CD4-positive, alpha-beta T cell treated with Interleukin-6 for 4 hours (primary cell): ENCODE data around the gene WIPF3.

Experiments
- DNase-seq: peaks from one replicate; pipeline ENCODE4 v3.0.0-alpha.2; 2020; ENCODE audit warnings: mixed read lengths

Gene WIPF3, protein sequence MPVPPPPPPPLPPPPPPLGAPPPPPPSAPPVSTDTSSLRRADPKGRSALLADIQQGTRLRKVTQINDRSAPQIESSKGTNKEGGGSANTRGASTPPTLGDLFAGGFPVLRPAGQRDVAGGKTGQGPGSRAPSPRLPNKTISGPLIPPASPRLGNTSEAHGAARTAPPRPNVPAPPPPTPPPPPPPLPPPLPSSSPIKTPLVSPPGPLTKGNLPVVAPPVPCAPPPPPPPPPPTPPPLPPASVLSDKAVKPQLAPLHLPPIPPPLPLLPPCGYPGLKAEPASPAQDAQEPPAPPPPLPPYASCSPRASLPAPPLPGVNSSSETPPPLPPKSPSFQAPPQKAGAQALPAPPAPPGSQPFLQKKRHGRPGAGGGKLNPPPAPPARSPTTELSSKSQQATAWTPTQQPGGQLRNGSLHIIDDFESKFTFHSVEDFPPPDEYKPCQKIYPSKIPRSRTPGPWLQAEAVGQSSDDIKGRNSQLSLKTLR

DNA sequence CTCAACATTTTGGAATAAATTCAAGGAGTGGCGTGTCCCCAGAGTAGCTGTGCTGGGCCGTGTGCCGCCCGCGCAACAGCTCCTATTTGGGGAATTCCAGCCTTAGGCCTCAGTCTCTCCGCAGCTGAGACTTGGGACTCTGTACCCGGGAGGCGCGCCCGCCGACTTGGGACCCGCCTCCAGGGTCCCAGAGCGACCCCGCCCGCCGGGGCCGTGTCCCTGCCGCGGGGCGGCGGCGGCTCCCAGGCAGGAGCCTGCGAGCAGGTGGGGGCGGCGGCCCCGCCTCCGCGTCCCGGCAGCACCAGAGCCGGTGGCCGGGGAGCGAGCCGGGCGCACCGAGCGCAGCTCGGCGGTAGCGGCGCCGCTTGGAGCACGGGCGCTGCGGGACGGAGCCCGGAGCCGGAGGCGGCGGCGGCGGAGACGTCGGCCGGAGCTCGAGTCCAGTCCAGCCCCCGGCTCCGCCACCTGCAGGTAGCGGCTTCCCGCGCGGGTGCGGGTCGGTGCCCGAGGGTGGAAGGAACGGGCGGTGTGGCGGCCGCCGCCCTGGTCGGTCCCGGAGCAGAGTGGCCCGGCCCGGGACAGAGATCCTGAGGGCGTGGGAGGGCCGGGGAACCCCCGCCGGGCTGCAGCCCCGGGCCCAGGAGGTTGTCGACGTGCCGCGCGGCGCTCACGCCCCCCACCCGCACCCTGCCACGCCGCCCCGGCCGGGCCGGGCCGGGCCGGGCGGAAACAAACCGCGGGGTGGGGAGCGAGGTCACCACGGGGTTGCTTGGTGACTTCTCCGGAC is at the start of gene WIPF3:
WIPF3 (plus strand) TSS at position 301 of the 787 bp plus-strand sequence. CDS start 28,217 bp downstream, outside the sequence.
- no peak for DNase-seq

DNA sequence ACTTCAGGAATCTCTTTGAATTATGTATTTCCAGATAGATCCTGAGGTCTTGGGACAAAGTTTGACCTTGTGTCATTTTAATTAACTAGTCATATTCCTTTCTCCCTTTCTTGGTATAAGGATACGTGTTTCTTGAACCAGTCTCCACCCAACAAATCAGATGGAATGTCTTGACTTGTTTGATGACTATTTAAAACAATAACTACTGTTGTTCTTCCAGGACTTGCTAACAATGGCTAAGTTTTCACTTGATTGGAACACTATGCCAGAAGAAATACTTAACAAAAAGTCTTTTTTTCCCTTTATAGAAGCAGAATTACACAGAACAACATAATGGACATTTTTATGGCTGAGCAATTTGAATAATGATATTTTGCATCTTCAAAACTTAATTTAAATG is 43.0 kb upstream of the WIPF3 start:
- no peak for DNase-seq

DNA sequence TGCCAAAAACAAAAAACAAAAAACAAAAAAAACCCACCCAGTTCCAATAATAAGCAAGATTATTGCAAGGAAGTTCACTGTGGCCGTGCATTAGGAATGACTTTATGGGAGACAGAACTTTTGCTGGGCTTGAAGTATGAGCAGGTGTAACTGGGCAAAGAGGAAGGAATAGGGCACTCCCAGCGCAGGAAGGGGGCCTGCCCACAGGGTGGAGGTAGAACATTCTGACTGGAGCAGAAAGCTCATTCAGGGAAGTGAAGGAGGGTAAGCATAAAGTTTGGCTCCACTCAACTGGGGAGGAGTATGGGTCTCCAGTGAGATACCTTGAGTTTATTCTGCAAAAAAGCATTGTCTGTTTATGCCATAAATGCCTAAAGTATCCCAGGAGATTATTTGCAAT is 42.1 kb upstream of the WIPF3 start:
- DNase-seq = no peak

DNA sequence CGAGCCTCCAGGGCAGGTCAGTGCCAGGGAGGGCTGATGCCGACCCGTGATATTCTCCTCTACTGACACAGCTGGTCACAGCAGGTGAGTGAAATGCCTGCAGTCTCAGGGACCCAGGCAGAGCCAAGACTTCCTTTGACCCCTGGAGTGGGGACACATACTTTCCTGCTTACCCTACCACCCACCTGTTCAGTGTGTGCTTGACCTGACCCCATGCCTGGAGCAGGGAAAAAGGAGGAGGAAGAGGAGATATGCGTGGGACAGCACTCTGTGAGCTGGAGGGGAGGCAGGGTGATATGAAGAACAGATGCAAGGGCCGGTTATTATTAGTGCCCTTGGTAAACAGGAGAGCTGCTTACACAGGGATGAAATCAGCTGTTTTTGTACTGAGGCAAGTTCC is 40.8 kb upstream of the WIPF3 start:
- DNase-seq = no peak

DNA sequence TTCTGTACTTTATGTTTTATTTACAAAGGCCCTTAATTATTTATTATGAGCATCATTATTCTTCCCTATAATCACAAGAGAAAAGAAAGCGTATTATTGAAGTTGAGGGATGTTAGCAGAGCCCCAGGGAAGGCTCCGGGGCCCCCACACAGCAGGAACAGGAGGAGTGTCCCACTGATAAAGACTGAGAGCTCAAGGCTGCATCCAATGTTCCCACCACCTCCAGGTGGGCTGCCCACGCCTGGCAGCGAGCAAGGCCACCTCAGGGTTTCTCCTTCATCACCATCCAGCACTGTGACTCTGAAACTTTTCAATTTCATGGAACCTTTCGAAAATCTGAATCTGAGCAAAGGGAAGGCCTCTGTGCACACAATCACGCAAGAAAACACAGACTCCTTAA is 35.9 kb upstream of the WIPF3 start:
- no peak for DNase-seq

DNA sequence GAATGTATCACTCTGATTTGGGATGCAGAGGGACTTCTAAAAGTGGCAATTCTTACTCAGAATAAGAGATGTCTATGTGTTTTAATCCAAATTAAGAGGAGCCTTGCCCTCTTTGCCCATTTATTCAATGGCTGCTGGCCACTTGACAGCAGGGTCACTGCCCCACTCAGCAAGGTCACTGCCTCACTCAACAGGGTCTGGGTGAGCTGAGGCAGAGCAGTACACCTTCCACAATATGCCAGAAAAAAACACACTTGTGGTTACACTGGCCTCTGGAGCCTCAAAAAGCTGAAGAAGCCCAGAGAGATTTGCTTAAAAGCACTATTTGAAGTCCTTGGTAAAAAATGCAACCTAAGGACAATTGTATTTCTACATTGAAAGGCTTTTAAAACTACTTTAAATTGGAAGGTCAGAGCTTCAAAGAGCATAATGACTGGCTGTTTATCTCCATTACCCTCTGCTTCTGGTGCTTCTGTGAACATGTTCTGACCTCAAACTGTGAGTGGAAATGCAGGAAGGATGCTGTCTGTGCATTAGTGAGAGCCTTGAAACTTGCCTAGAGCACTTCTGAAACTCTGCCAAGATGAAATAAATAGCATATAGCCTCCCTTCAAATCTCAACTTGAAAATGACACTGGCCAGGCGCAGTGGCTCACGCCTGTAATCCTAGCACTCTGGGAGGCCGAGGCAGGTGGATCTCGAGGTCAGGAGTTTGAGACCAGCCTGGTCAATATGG is 35.1 kb upstream of the WIPF3 start:
- DNase-seq = no peak

DNA sequence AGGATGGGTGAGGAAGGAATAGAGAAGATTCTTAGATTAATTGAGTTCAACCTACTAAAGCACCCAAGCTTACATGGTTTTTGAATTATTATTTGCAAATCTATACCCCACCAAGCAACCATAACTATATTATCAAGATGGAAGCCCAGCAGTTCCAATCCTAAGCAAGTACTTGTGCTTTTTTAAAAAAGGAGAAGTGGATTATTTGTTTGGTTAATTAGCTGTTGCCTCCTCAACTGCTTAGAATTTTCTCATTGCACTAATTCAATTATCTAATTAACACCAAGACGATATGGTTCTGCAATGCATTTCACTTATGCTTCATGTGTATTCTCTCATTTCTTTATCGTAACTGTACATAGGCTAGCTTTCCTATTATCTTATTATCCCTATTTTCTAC is 27.3 kb upstream of the WIPF3 start:
- no peak for DNase-seq

DNA sequence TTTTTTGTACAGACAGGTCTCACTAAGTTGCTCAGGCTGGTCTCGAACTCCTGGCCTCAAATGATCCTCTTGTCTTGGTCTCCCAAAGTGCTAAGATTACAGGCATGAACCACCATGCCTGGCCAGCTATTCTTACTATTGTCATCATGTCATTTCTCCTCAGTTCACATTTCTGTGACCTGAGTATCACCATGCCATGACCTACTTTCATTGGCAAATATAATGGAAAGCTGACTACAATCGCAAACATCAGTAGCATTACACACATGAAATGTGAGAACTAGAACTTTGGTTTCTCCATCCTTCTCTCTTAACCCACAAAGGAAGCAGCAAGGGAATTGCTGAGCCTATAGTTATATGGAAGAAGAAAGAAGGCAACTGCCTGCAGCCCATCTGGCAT is 26.0 kb upstream of the WIPF3 start:
- DNase-seq = no peak

DNA sequence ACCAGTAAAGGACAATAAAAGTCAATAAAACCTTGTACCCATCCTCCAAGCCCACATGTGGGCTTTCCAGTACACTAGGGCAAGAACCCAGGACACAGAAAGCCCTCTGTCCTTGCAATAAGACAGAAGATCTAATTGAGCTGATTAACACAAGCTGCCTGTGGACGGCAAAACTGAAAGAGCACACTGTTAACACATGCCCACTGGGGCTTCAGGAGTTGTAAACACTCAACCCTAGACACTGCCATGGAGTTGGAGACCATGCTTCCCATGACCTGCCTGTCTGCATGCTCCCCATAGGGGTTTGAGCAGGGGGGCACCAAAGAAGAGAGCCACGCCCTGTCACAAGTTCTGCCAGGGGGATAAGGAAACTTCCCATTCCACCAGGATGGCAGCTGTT is 22.6 kb upstream of the WIPF3 start:
- DNase-seq = no peak

DNA sequence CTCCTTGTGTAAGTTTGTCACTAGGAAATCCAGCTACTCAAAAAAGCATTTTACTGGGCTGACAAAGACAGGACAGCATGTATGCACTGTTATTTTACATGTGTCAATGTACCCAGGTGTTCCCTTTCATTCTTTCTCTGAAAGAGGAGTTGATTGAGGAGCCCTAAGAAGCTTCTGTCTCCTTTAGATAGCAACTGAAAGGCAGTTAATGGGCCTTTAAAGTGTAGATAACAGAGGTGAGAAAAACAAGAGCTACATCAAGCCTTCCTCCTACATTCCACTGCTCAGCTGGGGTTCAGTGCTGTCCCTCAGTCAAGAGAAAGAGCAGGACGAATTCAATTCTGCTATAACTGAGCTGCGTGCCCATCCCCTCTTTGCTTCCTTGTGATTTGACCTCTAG is 12.8 kb upstream of the WIPF3 start:
- DNase-seq = no peak

DNA sequence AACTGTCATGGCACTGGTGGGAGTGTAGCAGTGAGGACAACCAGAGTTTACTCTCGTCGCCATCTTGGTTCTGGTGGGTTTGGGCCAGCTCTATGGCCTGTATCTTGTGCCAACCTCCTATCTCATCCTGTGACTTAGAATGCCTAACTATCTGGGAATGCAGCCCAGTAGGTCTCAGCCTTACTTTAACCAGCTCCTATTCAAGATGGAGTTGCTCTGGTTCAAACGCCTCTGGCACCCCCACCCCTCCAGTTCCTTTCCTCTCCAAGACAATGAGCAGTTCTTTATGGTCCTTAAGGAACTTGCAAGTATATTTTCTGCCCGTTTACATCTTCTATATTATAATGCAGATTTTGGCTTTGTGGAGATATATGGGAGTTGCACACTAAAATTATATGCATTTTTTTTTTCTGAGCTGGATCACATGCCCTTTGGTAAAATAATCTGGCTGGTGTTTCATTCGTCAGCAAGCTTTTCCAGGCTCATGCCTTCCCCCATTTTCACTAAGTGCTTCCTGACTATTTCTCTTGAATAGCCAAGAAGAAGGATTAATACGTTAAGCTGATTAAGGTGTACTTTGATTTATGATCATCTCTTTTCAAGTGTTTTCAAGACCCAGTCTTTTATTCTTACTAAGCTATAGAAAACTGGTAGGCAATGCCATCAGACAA is 11.2 kb upstream of the WIPF3 start:
- no peak for DNase-seq

DNA sequence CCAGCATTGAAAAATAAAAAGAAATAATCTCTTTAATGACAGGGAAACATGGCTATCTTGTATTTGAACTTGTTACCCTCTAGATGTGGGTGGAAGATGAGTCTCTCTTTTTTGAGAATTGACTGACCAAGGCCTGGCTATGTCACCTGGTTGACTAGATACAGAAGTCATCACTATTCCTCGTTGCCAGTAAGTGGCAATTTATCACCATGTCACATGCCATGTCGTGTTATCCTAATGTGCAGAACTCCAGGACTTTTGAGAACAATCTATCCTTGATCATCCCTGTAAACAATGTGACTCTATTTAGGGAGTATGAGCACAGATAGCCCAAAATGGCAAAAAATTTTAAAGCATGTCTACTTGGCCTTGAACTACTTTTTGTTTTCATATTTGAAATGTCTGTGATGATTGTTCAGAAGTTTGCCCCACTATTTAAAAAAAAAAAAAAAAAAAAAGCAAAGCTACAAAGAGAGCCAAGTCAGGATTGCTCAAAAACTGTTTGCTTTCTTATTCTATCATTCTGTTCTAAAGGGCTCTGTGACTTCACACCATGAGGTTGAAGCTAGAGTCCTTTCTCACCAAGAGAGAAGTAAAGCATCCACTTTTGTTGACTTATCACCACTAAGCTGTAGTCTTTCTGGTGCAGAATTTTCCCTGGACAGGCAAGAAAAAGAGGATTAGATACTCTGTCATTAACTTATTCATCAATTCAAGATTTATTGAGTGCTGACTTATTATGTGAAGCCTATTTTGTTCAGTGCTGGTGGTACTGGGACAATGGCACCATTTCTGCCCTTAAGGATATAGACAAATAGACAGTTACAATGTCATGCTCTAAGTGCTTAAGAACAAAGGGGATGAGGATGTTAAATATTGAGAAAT is 10.4 kb upstream of the WIPF3 start:
- DNase-seq = no peak

DNA sequence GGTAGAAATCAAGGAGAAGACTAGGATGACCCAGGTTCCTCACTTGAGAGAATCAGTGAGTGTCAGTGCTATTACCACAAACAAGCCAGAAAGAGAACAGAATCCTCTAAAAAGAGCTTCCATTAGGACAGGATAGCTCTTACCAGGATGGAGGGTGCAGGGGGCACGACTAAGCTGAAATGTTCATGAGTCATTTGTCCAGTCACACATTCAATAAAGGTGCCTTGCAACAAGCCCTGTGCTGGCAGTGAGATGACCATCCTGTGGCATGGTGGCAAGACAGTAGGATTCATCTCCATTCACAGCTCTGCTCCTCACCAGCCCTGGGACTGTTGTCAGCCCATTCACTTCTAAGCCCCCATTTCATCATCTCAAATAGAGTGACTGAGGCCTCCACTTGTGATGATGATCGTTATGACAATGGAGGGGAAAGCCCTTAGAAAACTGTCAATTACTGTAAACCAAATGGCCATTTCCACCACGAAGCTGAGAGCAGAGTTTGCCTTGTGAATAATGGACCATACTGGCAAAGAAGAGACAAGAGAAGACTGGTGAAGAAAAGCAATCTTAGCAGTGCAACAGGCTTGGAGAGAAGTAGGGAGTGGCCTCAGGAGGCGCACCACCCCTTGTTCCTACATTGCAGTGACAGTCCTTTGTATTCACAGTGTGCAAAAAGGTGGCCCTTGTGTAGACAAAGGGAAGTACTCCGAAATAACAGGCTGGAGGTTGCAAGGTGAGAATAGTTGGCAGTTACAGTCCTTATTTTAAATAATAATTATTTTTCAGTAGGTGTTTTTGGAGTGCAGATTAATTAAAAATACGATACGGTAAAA is 9.0 kb upstream of the WIPF3 start:
- DNase-seq = no peak

DNA sequence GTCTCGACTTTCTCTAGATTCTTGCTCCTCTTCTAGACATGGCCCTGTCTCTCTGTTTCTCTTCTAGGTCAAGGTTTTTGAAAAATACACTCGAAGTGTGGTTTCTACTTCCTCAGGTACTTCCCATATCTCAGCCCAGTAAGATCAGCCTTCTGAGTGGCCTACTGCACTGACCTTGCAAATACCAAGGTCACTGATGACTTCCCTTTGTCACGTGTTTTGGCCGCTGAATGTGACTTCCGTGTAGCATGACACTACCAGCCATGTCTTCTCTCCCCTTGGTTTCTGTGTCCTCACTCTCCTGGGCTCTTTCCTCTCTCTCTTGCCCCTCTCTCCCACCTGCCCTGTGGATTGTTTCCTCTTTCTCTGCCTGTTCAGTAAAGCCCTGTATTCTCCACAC is 7.9 kb upstream of the WIPF3 start:
- no peak for DNase-seq

DNA sequence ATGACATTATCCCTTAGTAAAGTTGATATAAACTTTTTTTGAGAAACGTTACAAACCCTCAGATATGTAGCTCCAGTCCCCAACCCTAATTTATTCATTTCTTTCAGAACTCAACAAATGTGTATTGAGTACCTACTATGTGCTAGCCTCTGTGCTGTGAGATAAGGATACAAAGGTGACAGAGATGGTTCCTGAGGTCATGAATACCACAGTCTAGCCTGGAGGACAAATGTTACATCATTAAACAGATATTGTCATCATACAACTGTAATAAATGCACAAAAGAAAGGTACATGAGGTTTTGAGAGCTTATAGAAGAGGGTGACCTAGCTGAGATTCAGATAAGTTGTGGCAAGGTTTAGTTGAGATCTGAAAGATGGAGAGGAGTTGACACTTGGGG is 4.4 kb upstream of the WIPF3 start:
- no peak for DNase-seq

DNA sequence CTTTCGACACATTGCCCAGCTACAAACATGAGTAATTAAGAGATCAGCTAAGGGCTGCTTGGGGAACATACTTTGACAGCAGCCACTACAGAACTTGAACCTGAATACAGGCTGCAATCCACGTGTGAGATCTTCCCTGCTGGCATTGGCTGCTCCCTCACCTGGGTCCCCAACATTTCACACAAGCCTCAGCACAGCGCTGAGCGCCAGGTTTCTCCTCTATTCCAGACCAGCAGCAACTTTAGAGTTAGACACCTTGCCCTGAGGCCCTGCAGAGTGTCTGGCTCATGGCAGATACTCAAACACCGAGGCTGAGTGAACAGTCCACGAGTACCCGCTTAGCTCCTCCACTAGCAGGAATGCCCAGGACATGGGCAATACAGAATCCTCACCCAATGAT is 1.3 kb upstream of the WIPF3 start:
- DNase-seq = no peak

DNA sequence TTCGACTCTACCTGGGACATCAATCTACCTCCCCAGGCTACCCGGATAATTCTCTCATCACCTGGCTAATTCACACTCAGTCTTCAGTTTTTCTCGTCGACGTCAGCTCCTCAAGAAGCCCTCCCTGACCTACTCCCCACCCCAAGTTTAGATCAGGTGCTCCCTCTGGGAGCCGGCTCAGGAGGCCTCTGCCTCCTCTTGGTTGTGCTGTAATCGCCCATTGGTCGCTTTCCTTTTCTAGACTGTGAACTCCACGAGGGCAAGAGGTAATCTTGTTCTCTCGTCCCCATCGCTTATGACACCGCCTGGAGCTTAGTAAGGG is 461 bp upstream of the WIPF3 start:
- no peak for DNase-seq

DNA sequence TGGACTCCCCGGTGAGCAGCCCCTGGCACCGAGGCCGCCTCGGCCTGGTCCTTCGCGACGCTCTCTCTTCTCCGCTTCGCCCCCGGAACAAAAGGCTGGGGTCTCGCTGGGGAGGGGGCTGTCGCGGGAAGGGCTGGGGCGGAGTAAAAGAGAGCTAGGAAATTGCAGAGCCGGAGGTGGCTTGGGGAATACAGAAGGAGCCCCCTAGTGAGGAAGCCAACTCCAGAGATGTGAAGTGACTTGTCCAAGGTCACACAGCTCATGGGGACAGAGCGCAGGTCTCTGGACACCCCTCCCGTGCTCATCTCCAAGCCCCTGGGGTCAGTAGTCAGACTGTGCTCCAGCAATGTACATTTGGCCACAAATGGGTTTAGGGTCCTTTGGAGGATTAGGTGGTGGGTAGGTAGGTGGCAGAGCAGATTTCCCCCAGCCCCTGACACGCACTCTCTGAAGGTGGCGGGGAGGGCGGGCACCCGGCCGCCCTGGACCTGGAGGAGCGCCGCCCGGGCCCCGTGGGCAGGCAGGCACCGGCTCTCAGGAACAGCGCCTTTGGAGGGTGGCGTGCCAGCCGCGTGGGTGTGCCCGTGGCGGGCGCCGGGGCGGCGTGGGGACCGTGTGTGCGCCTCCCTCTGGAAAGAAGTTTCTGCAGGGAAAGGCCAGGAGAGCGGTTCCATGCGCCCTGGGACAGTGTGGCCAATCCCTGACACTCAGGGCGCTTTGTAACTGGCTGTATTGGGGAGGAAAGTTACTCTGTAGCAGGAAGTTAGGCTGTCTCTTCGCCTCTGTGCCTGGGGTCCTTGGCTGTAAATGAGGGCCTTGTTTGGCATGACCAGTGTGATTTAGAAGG is 910 bp downstream of the WIPF3 start:
- no peak for DNase-seq

DNA sequence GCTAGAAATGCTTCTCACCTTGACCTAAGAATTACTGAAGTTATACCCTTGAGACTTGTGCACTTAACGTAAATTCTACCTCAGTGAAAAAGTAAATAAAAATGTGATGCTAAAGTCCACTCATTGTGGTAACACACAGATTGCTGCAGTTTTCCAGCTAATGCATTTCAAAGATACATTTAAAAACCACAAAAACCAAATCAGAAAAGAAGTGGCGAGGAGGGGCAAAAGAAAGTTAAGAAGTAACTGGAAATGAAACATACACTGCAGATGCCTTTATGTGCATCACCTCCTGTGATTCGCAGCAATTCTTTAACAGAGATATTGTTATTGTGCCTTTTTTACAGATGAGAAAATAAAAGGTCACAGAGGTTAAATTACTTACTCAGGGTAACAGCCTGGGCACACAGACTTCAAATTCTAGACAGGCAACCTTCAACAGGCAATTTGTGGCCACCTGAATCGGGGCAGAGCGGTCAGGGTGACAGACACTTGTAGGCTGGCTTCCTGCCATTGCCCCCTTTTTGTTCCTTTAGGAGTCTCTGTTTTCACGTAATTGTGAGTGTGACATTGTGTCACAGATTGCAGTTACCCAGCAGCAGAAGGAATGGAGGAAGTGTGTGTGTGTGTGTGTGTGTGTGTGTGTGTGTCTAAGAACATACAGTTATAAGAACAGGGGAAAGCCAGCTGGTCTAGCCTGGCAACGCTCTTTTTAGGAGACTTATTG is 1.9 kb downstream of the WIPF3 start:
- DNase-seq = no peak
